PC-9 (cell line): ENCODE results near the gene KCTD7.
"Not testable (repeated sequence)": the region's sequence is repeated elsewhere in the genome, so short reads cannot be mapped to it uniquely, and the experiment has no call there.

Source experiments
- CTCF ChIP-seq: fragments of 200-600 bp; sonication (generic); conservative IDR thresholded peaks from 2 replicates; pipeline ENCODE4 v1.6.1; 2017; ENCODE audit warnings: mixed run types, antibody characterized with exemption, mild to moderate bottlenecking, moderate library complexity
- EZH2 ChIP-seq: fragments of 200-600 bp; sonication (generic); IDR thresholded peaks from 2 replicates; pipeline ENCODE4 v1.8.0; 2017; ENCODE audit warnings: antibody characterized with exemption, low read depth

GRCh38 chr7:66687672-66688071, 59.0 kb downstream of the KCTD7 start:
- not testable (repeated sequence) for TF ChIP-seq CTCF, EZH2
